HG03571 (cell line): ENCODE measurements around the gene ACKR4.
"Not testable (repeated sequence)": the region's sequence is repeated elsewhere in the genome, so short reads cannot be mapped to it uniquely, and the experiment has no call there.

ENCODE experiments used
- ATAC-seq: cut with Tn5 transposase; IDR thresholded peaks from one replicate; pipeline ENCODE4 v1.9.1; 2021; ENCODE audit not compliant: unreplicated experiment

ACKR4 gene

GRCh38 chr3:132596816-132597433, at the start of gene ACKR4:
ACKR4 (plus strand) TSS chr3:132597270; CDS start chr3:132600398, 3,128 bp downstream.
- no peak for ATAC-seq

GRCh38 chr3:132549169-132549568, 47.9 kb upstream of the ACKR4 start:
- ATAC-seq: no peak

- no peak for ATAC-seq
Observed at GRCh38 chr3:132549890-132550578, 47.0 kb upstream of the ACKR4 start.

GRCh38 chr3:132550579-132551305, 46.3 kb upstream of the ACKR4 start:
- no peak for ATAC-seq

- ATAC-seq: no peak
Observed at GRCh38 chr3:132553826-132554225, 43.2 kb upstream of the ACKR4 start.

- no peak for ATAC-seq
Observed at GRCh38 chr3:132554437-132554836, 42.6 kb upstream of the ACKR4 start.

- ATAC-seq: no peak
Observed at GRCh38 chr3:132555306-132556035, 41.6 kb upstream of the ACKR4 start.

GRCh38 chr3:132556036-132556386, 41.1 kb upstream of the ACKR4 start:
- ATAC-seq: not testable (repeated sequence)

- ATAC-seq: no peak
Observed at GRCh38 chr3:132556508-132557159, 40.4 kb upstream of the ACKR4 start.

GRCh38 chr3:132561003-132561402, 36.1 kb upstream of the ACKR4 start:
- no peak for ATAC-seq

GRCh38 chr3:132563420-132564069, 33.5 kb upstream of the ACKR4 start:
- no peak for ATAC-seq

GRCh38 chr3:132564070-132564465, 33.0 kb upstream of the ACKR4 start:
- ATAC-seq: no peak

GRCh38 chr3:132568422-132568821, 28.6 kb upstream of the ACKR4 start:
- ATAC-seq: no peak

GRCh38 chr3:132569153-132569552, 27.9 kb upstream of the ACKR4 start:
- no peak for ATAC-seq

- no peak for ATAC-seq
Observed at GRCh38 chr3:132569580-132569979, 27.5 kb upstream of the ACKR4 start.

- ATAC-seq: no peak
Observed at GRCh38 chr3:132570016-132570415, 27.1 kb upstream of the ACKR4 start.

- no peak for ATAC-seq
Observed at GRCh38 chr3:132573797-132574211, 23.3 kb upstream of the ACKR4 start.

- no peak for ATAC-seq
Observed at GRCh38 chr3:132587401-132587800, 9.7 kb upstream of the ACKR4 start.

GRCh38 chr3:132592216-132592615, 4.9 kb upstream of the ACKR4 start:
- no peak for ATAC-seq

- no peak for ATAC-seq
Observed at GRCh38 chr3:132593241-132593946, 3.7 kb upstream of the ACKR4 start.
